Measurements from ENCODE around the gene PSKH1.
"Not testable (repeated sequence)": the region's sequence is repeated elsewhere in the genome, so short reads cannot be mapped to it uniquely, and the experiment has no call there.

Gene PSKH1

DNA sequence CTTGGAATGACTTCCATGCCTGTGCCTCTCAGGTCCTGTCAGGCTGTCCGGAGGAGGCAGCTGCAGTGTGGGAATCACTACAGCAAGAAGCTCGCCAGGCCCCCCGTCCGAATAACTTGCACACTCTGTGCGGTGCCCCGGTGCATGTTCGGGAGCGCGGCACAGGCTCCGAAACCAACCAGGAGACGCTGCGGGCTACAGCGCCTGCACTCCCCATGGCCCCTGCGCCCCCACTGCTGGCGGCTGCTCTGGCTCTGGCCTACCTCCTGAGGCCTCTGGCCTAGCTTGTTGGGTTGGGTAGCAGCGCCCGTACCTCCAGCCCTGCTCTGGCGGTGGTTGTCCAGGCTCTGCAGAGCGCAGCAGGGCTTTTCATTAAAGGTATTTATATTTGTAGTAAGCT, 7.1 kb upstream of the PSKH1 start:
- no peak for DNase-seq (ENCODE audit: low read depth in 3 of 3, low spot score in 1 of 3)

DNA sequence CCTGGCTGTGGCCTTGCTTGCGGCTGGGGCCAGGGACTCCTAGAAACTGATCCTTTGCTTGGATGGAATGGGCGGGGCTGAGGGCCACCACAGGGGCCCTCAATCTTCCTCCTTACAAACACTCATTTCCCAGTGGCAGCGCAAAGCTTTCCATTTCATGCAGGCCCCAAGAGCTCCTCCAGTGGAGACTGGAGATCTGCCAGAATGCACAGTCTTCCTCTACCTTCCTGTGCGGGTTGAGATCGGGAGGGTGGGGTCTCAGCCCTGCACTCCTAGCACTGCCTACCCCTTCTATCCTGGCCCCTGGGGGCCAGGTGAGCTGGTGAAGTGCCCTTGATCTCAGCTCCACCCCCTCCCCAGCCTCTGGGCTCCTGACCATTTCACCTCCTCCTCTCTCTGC, 6.7 kb upstream of the PSKH1 start:
- DNase-seq (ENCODE audit: low read depth in 3 of 3, low spot score in 1 of 3) = no peak

DNA sequence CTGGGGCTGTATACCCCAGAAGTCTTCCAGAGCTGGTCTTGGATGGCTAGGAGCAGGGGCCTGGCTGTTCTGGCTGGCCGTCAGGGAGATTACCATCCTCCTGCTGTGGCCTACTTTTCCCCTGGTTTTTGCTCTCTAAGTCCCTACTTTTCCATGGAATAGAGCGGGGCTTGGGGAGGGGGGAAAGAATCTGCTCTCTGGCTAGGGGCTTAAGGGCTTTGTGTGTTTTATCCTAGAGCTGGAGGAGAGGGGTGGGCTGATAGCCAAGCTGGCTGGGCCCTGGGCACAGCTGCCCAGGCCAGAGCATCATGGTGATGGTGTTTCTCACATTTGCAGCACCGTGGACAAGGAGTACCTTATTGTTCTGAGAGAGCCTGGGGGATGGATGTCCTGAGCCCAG, 4.7 kb upstream of the PSKH1 start:
- no peak for DNase-seq (ENCODE audit: low read depth in 3 of 3, low spot score in 1 of 3)

DNA sequence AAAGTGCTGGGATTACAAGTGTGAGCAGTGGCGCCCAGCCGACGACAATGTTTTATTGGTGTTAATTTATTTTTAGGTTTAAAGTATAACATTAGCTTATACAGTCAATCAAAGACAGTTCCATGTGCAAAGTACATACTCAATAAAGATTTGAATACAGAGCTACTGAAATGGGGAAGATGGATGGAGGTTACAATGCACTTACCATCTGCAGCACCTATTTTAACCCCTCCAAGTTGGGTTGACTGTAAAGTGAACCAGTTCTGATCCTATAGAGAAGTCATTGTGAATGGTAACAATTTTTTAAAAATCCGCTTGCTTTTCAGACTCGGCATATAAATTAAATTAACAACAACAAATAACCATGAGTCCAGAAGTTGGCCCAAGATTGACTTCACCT, 679 bp upstream of the PSKH1 start:
- DNase-seq (ENCODE audit: low read depth in 3 of 3, low spot score in 1 of 3) = no peak

DNA sequence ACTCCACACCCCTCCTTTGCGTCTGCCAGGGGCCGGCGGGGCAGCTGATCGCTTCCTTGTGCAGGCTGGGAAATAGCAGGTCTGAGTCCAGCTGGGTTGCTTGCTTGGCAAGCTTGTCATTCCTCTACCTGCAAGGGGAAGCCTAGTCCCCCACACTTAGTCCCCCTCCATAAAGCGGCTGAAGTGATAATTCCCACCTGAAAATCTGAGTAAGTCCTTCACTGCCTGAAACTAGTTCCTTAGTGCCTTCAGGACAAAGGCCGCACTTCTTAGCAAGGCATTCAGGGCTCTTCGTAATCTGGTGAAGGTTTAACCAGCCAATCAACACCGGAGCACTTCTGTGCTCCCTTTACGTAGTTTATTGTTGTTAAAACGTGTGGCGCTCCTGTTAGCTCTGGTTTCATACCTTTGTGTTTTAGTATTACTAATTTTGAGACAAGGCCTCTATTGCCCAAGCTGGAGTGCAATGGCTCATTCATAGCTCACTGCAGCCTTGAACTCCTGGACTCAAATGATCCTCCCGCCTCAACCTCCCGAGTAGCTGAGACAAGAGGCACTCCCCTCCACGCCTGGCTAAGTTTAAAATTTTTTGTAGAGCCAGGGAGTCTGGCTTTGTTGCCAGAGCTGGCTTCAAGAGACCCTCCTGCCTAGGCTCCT, 817 bp downstream of the PSKH1 start:
- DNase-seq (ENCODE audit: low read depth in 3 of 3, low spot score in 1 of 3) = no peak

DNA sequence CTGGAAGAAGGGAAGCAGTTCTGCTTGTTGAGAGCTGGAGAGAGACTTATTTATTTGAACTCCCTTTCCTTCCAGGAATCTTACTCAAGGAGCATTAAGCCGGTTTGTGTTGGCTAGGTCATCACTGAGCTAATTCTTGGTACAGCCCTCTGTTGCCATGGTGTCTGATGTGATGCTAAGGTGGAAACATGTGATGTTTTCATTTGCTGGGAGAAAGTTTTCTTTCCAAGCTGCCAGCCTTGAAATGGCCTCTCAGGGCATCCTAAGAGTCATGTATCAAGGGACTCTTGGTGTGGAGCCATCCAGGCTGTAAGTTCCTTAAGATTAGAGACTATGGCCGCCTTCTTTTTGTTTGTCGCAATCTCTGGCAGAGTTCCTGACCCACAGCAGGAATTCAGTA, 4.2 kb downstream of the PSKH1 start:
- no peak for DNase-seq (ENCODE audit: low read depth in 3 of 3, low spot score in 1 of 3)

DNA sequence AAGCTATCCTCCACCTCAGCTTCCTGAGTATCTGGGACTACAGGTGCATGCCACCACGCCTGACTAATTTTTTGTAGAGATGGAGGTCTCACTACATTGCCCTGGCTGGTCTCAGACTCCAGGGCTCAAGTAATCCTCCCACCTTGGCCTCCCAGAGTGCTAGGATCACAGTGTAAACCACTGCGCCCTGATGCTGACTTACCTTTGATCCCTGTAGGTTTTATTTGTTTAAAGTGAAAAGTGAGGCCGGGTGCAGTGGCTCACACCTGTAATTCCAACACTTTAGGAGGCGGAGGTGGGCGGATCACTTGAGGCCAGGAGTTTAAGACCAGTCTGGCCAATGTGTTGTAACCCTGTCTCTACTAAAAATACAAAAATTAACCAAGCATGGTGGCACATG, 8.7 kb downstream of the PSKH1 start:
- no peak for DNase-seq (ENCODE audit: low read depth in 3 of 3, low spot score in 1 of 3)

DNA sequence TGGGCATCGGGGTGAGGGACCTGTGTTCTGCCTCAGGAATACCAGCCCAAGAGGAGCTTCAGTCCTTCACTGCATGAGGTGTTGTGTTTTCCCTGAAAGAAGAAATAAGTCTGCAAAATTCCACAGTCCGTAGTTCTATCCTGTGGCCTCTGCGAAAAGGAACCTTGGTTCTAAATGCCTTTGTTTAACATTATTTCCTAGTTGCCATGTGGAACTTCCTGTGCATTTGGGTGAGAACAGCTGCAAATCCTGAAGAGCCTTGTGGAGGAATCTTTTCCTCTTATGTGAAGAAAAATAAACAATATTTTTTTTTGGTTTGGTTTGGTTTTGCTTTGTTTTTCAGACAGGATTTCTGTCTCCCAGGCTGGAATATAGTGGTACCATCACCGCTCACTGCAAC, 9.8 kb downstream of the PSKH1 start:
- no peak for DNase-seq (ENCODE audit: low read depth in 3 of 3, low spot score in 1 of 3)

DNA sequence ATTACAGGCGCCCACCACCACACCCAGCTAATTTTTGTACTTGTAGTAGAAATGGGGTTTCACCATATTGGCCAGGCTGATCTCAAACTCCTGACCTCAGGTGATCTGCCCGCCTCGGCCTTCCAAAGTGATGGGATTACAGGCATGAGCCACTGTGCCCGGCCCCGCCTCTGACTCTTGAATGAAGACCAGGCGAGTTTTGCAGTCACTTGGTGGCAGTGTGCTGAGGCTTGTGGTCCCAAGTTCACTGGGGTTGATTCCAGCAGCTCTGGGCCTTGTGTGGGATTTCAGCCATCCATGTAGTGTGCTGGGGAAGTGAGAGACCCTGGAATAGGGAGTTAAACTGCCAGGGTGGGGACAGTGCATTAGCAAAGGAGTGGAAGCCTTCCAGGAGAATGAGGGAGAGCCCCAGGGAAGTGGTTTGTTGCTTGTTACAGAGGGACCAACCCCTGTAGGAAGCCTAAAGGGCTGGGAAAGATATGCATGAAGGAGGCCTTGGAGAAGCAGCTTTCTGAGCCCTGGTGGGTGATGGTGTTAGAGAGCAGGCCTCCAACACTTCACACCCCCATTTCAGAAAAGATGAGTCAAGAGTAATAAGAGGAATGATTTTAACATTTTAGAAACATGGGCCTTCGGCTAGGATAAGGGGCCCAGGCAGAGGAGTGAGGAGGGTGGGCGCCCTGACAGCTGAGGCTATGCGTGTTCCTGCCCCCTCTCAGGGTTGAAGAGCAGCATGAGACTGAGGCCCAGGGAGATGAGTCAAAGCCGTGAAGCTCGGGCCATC, 14.5 kb downstream of the PSKH1 start:
- no peak for DNase-seq (ENCODE audit: low read depth in 3 of 3, low spot score in 1 of 3)

DNA sequence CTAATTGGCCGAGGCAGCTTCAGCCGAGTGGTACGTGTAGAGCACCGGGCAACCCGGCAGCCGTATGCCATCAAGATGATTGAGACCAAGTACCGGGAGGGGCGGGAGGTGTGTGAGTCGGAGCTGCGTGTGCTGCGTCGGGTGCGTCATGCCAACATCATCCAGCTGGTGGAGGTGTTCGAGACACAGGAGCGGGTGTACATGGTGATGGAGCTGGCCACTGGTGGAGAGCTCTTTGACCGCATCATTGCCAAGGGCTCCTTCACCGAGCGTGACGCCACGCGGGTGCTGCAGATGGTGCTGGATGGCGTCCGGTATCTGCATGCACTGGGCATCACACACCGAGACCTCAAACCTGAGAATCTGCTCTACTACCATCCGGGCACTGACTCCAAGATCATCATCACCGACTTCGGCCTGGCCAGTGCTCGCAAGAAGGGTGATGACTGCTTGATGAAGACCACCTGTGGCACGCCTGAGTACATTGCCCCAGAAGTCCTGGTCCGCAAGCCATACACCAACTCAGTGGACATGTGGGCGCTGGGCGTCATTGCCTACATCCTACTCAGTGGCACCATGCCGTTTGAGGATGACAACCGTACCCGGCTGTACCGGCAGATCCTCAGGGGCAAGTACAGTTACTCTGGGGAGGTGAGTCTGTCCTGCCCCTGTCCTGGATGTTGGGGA, 16.1 kb downstream of the PSKH1 start:
- DNase-seq (ENCODE audit: low read depth in 3 of 3, low spot score in 1 of 3) = no peak

DNA sequence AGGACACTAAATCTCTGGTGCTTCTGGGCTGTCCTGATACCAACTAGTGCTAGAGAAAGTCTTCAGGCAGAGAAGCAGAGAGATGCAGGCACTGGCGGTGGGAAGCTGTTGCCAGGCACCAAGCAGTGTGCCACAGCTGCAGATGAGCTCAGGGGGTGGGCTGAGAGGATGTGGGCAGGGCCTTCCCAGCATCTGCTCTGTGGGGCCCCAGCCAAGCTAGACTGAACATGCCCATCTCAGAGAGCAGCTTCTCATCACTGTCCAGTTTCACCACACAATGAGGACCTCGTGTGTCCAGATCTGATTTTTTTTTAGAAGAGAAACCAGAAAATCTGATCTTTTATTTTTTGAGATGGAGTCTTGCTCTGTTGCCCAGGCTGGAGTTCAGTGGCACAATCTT, 17.1 kb downstream of the PSKH1 start:
- no peak for DNase-seq (ENCODE audit: low read depth in 3 of 3, low spot score in 1 of 3)

DNA sequence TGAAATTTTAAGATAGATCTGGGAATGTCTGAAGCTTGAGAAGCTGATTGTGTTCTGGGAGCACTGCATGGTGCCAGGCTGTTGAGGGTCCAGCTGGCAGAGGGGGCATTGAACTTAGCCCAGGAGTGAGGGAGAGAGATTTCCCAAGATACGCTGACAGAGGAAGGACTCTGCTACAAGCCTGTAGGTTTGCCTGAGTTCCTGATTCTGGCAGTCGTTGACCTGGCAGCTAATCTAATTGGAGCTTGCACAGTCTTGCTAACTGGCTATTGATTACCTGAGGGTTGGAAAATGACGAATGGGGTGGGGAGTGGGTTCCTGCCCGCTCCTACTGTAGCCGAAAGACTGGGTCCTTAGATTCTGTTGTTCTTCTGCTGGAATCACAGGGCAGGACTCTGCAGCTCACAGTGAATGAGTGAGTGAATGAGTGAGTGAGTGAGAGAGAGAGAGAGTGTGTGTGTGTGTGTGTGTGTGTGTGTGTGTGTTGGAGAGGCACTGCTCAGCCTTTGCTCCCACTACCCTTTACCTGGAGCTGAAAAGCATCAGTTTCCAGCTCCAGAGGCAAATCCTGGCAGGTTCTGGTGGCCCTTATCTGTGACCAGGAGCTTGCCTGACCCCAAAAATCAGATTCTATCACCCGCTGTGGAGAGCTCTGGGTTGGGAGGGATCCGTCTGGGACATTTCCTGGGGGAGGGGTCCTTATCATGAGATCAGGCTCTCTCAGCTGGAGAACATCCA, 21.9 kb downstream of the PSKH1 start:
- no peak for DNase-seq (ENCODE audit: low read depth in 3 of 3, low spot score in 1 of 3)

DNA sequence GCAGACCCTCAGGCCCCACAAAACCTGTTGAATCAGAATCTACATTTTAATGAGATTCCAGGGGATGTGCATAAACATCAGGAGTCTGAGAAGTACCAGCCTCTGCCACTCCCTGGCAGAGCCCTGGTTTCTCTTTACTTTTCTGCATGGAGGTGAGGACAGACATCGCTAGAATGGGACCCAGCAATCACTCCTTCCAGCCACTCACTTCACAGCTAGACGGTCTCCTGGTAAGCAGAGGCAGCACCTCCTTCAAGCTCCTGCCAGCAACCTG, 22.4 kb downstream of the PSKH1 start:
- not testable (repeated sequence) for DNase-seq (ENCODE audit: low read depth in 3 of 3, low spot score in 1 of 3)

DNA sequence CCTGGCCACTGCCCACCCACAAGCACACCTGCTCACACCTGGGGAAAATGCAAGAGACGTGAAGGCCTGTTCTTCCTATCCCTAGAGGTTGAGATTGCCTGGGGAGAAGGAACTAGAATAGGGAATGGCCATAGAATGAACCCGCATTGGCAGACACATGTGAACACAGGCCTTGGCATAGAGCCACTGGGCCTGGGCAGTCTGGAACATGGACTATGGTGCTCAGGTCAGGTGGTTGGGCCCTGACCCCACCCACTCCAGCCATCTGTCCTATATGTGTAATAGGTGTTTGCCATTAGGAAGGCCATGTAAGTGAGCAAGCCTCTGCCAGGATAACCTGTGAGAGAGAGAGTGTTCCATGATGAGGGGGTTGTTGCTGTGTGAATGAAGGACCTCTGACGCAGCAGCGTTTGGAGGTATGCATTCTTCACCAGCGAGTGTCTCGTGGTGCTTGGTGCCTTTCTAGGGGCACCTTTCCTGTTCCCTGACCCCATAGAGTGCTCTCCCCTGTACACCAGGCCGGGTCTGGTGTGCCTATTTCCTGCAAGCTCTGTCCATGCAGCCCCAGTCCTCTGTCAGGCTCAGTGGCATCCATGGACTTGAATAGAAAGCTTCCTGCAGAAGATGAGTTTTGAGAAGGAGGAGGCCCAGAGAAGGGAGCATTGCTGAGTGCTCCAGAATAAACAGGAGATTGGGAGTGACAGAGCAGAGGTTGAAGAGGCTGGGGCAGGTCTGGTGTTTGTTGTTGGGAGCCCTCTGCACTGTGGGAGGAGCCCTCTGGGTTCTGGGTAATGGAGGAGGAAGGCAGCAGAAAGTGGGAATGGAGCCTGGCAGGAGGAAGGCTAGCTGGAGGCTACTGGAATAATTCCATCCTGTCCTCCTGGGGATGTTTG, 23.0 kb downstream of the PSKH1 start:
- no peak for DNase-seq (ENCODE audit: low read depth in 3 of 3, low spot score in 1 of 3)

DNA sequence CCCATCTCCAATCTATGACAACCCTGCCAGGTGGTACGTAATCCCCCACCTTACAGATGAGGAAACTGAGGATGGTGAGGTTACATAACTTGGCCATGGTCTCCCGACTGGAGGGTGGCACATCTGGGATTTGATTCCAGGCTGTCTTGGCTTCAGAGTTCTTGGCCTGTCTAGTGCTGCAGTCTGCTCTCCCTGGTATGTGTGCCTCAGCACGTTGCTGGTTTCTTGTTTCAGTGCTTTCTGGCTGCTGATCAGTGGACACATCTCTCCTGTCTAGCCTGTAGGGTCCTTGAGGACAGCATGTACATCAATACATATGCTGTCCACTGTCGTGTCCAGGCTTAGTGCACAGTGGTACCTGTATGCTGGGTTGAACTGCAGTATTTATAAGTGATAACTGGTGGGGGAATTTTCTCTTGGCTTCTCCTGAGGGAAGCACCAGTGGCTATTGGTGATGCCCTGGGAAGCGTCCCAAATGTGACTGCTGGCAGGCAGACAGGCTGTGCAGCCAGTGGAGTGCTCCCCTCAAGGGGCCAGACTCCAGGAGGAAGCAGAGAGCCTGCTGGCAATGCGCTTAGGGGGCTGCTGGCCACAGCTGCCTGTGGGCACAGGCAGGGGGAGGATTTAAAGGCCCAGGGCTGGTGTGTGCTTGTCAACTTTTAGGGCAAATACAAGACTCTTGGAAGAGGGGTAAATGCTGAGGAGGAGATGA, 24.2 kb downstream of the PSKH1 start:
- DNase-seq (ENCODE audit: low read depth in 3 of 3, low spot score in 1 of 3) = no peak

DNA sequence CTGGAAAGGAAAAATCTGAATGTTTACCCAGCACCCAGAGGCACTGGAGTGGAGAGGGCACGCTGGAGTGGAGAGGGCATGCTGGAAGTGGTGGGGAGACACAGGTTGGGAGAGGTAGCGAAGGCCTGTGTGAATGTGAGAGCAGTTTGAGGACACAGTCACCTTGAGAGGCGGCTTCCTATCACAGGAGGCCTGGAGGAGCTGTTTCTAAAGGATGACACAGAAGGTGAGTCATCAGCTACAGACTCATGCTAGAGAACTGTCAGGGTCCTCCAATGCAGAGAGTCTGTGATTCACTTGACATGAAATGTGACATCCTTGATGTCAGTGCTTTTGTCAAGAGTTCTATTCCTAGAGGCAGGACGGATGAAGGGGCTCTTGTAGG, 24.8 kb downstream of the PSKH1 start:
- DNase-seq (ENCODE audit: low read depth in 3 of 3, low spot score in 1 of 3) = no peak

DNA sequence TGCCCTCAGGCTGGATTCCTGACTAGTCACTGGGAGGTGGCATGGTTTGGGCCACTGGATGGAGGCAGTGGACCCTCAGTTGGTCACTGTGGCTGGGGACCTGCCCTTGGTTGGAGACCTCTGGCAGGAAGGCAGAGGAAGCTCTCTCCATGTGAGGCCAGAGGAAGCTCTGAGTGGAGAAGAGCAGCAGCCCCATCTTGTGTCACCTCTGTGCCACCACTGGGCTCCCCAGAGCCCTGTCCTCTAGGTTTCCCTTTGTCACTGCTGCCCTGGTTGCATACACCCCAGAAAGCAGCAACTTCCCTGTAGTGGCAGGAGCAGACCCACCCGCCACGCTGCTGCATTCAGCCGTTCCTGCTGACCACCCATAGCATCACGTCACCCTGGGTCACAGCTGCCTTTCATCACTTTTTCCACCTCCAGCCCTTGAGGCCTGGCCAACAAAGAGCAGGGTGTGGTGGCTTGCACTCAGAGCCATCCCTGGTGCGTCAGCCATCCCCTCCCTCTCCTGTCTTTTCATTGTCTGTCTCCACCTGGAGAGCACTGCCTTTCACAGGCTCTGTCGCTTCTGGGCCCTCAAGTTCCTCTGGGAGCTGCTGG, 26.7 kb downstream of the PSKH1 start:
- DNase-seq (ENCODE audit: low read depth in 3 of 3, low spot score in 1 of 3) = no peak

DNA sequence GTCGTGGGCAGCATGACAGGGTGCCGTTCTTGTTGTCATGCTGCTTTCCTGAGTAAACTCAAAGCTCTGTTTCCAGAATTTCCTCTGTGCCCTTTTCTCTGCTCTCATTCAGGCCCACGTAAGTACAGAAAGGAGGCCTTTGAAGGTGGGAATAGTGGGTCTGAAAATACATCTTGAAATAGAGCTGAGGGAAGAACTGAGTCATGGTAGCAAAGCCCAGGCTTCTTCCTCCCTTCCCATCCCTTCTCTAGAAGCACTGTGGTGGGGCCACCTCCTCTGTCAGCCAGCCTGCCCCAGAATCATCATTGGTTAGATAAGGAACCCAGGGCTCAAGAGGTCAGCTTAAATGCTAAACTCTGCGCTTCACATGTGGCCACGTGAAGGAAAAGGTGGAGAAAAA, 29.2 kb downstream of the PSKH1 start:
- no peak for DNase-seq (ENCODE audit: low read depth in 3 of 3, low spot score in 1 of 3)

DNA sequence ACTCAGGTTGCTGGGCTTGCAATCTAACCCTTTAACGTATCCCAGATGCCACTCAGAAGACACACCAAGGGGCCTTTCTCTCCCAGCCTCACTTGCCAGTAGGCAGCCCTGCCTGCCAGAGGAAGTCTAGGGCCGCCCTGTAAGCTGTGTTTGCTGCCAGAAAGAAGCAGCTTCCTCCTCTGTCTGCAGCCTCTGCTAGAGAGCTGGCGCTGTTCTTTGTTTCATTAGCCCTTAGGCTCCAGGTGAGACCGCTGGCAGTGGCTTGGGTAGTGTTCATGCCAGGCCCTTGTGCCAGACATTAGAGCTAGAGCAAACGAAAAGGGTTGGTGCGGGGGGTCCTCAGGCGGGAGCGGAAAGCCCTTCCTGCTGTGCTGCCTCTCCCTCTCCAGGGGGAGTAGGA, 29.7 kb downstream of the PSKH1 start:
- DNase-seq (ENCODE audit: low read depth in 3 of 3, low spot score in 1 of 3) = no peak

Measured in stimulated activated CD4-positive, alpha-beta T cell treated with anti-CD3 and anti-CD28 coated beads, TNF-alpha, amount 100 ng/mL, for 1 hour (primary cell).